Measurements from ENCODE around the gene DAP.

The DAP gene

DNA sequence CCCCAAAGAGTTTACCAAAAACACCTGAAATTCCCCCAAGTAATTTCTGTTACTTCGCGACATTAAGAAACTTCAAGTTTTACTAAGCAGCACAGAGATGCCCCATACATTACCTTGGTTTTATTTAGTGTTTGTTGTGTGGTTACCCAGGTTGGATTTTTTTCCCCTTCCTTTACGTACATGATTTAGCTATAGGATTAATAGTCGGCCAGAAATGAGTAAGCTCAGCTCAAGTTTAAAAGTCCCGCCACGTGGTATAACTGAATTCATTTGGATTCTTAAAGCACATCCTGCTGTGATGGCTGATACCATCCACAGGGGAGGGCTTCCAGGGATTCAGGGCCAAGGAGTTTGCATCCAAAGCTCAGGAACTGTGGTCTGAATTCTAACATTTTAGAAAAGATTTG, 75.9 kb downstream of the DAP start:
- H3K36me3 ChIP-seq (ENCODE audit: control insufficient read depth, insufficient read depth, low read length) = peaks cover 32% of the 10 kb centered on the region
- H3K4me3 ChIP-seq (replicated peaks; ENCODE audit: low read depth, low read length) = no peak overlapping the region; the same call in 1 of the 2 replicates
- no peak for DNase-seq (ENCODE audit: extremely low read depth, insufficient read length)
- TF ChIP-seq, protein P1, sequence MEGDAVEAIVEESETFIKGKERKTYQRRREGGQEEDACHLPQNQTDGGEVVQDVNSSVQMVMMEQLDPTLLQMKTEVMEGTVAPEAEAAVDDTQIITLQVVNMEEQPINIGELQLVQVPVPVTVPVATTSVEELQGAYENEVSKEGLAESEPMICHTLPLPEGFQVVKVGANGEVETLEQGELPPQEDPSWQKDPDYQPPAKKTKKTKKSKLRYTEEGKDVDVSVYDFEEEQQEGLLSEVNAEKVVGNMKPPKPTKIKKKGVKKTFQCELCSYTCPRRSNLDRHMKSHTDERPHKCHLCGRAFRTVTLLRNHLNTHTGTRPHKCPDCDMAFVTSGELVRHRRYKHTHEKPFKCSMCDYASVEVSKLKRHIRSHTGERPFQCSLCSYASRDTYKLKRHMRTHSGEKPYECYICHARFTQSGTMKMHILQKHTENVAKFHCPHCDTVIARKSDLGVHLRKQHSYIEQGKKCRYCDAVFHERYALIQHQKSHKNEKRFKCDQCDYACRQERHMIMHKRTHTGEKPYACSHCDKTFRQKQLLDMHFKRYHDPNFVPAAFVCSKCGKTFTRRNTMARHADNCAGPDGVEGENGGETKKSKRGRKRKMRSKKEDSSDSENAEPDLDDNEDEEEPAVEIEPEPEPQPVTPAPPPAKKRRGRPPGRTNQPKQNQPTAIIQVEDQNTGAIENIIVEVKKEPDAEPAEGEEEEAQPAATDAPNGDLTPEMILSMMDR (IDR thresholded peaks at IDR 0.05; ENCODE audit: insufficient read depth, low read length, poor library complexity, severe bottlenecking) = no peak
- no peaks in the 10 kb centered on the region for H3K27me3 ChIP-seq (replicated peaks; ENCODE audit: control insufficient read depth, insufficient read depth, low read length)

DNA sequence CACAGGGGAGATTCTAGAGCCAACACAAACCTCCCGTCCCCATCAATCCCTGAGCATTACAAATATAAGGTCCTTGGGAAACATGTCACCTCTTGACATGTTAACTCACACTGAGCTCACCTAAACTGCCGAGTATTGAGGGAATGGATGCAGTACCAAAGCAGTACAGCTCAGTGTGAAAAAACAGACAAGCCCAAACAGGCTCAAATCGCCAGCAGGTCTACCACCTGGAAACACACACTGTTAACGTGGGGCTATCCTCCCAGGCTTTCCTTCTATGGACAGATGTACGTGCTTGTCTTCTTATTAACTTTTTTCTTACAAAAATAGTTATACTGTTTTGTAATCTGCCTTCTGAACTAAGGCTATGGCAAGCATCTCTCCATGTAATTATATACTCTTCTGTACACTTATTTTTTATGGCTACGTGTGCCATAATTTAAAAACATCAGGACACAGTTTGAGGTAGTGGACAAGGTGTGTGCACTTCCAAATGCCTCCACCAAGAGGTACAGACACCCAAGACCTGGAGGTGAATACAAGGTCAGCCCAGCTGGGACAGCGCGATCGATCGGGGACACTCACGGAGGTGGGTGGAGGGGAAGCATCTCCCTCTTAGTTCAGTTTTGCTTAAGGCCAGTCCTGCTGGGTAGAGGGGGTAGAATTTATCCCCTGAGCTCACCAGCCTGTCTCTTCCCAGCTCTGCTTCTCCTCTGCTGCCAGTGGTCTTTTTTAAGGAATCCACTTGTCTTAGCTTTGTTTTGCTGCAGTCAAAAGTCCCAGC, 76.5 kb downstream of the DAP start:
- Histone ChIP-seq H3K27me3 (replicated peaks; ENCODE audit: control insufficient read depth, insufficient read depth, low read length) (no peaks in the 10 kb centered on the region), H3K36me3 (ENCODE audit: control insufficient read depth, insufficient read depth, low read length) (peaks cover 37% of the 10 kb centered on the region), H3K4me3 (replicated peaks; ENCODE audit: low read depth, low read length) (peak overlapping the region; percentile 44)
- peak; percentile 72 for DNase-seq (ENCODE audit: extremely low read depth, insufficient read length)
- TF ChIP-seq, protein P1 (IDR thresholded peaks at IDR 0.05; ENCODE audit: insufficient read depth, low read length, poor library complexity, severe bottlenecking) = no peak

DNA sequence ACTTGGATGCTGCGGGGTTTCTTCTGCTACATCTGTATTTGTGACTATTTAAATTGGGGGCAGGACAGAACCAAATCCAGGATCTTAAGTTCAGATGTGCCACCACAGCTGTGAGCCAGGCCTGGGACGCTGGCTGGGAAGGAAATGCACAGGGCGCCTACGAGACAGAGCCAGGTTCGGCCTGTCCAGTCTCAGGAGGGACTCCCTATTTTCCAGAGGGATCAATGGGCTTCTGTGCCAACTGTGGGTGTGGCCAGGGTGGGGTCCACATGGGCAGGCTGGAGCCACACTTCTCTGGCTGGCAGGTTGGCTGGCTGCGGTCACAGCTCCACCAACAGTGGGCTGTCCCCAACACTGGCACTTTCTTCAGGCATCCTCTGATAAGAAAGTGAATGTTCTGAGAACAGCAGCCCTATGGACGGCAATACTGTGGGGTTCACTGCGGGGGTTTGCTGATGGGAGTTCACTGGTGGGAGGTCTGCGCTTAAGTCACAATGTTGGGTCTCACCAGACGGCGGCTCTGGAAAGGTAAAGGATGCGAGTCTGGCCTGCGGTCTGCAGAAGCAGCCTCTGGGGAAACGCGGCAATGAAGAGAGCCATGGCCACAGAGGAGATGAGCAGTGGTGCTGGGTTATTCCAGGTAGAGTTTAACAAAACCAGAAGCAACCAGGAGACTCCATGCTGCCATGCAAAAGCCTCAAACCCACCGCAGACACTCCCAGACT, 78.1 kb downstream of the DAP start:
- no peak overlapping the region for H3K4me3 ChIP-seq (replicated peaks; ENCODE audit: low read depth, low read length)
- H3K36me3 ChIP-seq (ENCODE audit: control insufficient read depth, insufficient read depth, low read length) = peaks cover 47% of the 10 kb centered on the region
- no peak for DNase-seq (ENCODE audit: extremely low read depth, insufficient read length)
- TF ChIP-seq, protein P1 (IDR thresholded peaks at IDR 0.05; ENCODE audit: insufficient read depth, low read length, poor library complexity, severe bottlenecking) = no peak
- no peaks in the 10 kb centered on the region for H3K27me3 ChIP-seq (replicated peaks; ENCODE audit: control insufficient read depth, insufficient read depth, low read length)

DNA sequence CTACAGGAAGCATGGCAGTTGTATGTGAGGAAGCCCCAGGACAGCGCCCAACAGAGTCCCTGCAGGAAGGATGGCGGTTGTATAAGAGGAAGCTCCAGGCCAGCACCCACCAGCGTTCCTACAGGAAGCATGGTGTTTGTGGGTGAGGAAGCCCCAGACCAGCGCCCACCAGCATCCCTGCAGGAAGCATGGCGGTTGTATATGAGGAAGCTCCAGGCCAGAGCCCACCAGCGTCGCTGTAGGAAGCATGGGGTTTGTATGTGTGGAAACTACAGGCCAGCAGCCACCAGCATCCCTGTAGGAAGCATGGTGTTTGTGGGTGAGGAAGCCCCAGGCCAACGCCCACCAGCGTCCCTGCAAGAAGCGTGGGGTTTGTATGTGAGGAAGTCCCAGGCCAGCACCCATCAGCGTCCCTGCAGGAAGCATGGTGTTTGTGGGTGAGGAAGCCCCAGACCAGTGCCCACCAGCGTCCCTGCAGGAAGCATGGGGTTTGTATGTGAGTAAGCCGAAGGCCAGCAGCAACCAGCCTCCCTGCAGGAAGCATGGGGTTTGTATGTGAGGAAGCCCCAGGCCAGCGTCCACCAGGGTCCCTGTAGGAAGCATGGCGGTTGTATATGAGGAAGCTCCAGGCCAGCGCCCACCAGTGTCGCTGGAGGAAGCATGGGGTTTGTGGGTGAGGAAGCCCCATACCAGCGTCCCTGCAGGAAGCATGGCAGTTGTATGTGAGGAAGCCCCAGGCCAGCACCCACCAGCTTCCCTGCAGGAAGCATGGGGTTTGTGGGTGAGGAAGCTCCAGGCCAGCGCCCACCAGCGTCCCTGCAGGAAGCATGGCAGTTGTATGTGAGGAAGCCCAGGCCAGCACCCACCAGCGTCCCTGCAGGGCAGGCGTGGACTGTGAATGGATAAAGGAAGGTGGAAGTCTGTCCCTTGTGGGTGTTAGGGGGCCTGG, 79.0 kb downstream of the DAP start:
- no peak for DNase-seq (ENCODE audit: extremely low read depth, insufficient read length)
- H3K27me3 ChIP-seq (replicated peaks; ENCODE audit: control insufficient read depth, insufficient read depth, low read length) = no peaks in the 10 kb centered on the region
- TF ChIP-seq, protein P1 (IDR thresholded peaks at IDR 0.05; ENCODE audit: insufficient read depth, low read length, poor library complexity, severe bottlenecking) = no peak
- no peak overlapping the region for H3K4me3 ChIP-seq (replicated peaks; ENCODE audit: low read depth, low read length)
- H3K36me3 ChIP-seq (ENCODE audit: control insufficient read depth, insufficient read depth, low read length) = peaks cover 51% of the 10 kb centered on the region

DNA sequence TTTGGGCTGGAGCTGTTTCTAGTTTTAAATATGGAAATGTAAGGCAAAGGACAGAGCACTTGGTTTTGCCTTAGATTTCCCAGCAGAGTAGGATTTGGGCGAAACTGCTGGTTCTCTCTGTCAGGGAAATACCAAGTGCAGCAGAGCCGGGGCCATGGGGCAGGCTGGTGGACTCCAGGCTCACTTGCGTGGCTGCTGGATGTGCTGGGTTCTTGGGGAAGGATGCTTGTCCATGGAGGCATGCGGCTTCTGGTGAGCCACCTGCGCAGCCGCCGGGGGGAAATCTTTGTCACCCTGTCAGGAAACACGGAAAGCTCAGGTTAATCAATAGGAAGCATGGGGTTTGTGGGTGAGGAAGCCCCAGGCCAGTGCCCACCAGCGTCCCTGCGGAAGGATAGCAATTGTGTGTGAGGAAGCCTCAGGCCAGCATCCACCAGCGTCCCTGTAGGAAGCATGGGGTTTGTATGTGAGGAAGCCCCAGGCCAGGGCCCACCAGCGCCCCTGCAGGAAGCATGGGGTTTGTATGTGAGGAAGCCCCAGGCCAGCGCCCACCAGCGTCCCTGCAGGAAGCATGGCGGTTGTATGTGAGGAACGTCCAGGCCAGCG, 80.1 kb downstream of the DAP start:
- TF ChIP-seq, protein P1 (IDR thresholded peaks at IDR 0.05; ENCODE audit: insufficient read depth, low read length, poor library complexity, severe bottlenecking) = no peak
- no peaks in the 10 kb centered on the region for H3K27me3 ChIP-seq (replicated peaks; ENCODE audit: control insufficient read depth, insufficient read depth, low read length)
- H3K4me3 ChIP-seq (replicated peaks; ENCODE audit: low read depth, low read length) = no peak overlapping the region
- peaks cover 51% of the 10 kb centered on the region for H3K36me3 ChIP-seq (ENCODE audit: control insufficient read depth, insufficient read depth, low read length)
- no peak for DNase-seq (ENCODE audit: extremely low read depth, insufficient read length)
